GM21528 (cell line): ENCODE results near the gene ZNF148.

Source experiments
- ATAC-seq: cut with Tn5 transposase; IDR thresholded peaks from one replicate; pipeline ENCODE4 v1.9.1; 2021; ENCODE audit warnings: mild to moderate bottlenecking, moderate library complexity; ENCODE audit not compliant: unreplicated experiment, low FRiP score

Gene ZNF148

GRCh38 chr3:125292015-125292414 lies 83.1 kb downstream of the ZNF148 start:
- no peak for ATAC-seq

- no peak for ATAC-seq
Observed at GRCh38 chr3:125289429-125289981, 85.6 kb downstream of the ZNF148 start.

GRCh38 chr3:125287248-125287647 lies 87.9 kb downstream of the ZNF148 start:
- no peak for ATAC-seq

- no peak for ATAC-seq
Observed at GRCh38 chr3:125281381-125281780, 93.7 kb downstream of the ZNF148 start.

DNA sequence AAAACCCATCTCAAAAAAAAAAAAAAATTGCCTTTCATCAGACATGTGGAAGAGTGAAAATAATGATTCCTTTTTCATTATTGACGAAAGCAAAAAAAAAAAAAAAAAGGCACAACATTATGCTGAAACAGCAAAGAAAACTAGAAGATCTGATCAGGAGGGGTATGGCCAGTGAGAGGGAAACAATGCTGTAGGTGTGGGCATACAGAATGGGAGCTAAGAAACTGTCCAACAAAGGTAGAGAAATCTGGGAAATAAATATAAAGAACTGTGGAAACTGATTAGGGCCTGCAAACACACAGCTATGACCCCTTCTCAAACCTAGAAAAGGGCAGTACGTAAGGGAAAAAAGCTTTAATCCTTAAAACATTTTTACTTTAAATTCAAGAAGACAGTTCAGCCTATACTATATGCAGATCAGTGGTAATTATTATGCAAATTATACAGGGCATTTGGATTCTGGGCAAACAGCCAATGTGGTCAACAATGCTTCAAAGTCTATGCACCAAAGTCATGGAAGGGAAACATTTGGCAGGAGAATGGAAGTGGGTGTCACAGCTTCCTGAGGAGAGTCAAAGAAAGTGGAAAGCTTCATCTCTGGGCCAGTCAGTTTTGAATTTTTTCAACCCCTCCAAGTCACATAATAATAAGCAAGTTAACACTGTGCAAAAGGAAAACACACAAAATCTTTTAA lies 94.3 kb downstream of the ZNF148 start:
- no peak for ATAC-seq

- ATAC-seq = no peak
Observed at GRCh38 chr3:125278155-125278554, 97.0 kb downstream of the ZNF148 start.

DNA sequence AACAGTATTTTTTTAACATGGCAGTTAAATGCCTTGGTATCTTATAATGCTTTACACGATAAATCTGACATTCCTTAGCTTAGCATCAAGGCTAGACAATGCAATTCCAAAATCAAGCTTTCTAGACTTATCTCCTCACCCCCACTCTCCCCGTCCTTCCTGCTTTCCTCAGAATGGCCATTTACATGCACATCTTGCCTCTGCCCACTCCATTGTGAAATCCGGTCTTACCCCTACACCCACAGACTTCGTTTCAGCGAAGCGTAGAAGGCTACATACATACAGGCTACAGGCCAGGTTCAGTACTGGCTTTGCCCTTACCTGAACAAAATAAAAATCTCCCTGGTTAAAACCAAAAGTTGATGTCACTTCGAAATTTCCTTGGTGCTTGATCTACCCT lies 104.0 kb downstream of the ZNF148 start:
- ATAC-seq = no peak

DNA sequence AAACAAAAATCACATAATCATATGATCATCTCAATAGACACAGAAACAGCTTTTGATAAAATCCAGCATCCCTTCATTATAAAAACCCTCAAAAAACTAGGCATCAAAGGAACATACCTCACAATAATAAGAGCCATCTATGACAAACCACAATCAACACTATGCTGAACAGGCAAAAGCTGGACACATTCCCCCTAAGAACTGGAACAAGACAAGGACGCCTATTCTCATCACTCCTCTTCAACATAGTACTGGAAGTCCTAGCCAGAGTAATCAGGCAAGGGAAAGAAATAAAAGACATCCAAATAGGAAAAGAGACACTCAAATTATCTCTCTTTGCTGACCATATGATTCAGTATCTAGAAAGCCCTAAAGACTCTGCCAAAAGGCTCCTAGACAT lies 107.7 kb downstream of the ZNF148 start:
- ATAC-seq = no peak

DNA sequence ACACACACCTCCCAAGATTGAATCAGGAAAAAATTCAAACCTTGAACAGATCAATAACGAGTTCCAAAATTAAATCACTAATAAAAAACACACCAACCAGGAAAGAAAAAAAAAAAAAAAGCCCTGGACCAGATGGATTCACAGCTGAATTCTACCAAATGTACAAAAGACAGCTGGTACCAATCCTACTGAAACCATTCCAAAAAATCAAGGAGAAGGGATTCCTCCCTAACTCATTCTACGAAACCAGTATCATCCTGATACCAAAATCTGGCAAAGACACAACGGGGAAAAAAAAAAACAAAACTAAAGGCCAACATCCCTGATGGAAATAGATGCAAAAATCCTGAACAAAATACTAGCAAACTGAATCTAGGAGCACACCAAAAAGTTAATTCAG lies 108.2 kb downstream of the ZNF148 start:
- ATAC-seq = no peak

DNA sequence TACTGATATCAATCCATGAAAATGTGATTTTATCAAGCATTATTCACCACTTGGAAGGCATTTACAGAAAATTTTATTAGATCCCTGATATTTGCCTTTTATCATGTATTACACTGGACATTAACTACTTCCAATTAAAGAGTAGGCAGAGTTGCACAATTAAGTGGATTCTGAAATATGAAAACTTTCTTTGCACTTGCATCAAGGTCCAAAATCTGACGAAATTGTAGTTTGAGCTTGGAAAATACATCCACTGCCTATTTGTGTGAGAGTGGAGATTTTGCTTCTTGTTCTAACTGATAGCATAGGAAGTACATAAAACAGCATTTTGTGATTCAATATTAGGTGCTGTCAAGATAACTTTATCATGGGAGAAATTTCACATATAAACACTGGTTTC lies 113.0 kb downstream of the ZNF148 start:
- ATAC-seq = no peak

DNA sequence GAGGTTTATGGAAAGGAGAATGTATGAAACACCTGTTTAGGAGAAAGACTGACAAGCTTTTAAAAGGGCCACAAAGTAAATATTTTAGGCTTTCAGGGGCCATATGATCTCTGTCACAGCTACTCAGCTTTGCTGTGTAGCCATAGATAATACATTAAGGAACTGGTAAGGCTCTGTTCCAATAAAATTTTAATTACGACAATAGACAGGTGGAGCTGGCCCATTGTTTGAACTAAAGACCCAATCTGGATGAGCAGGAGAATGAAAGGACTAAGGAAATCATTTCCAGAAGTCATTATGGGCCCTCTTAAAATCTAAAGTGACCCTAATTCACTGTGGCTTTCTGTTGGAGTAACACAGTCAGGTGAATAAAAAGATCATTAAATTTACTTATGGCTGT lies 114.1 kb downstream of the ZNF148 start:
- ATAC-seq = no peak

- ATAC-seq = no peak
Observed at GRCh38 chr3:125260158-125260557, 115.0 kb downstream of the ZNF148 start.

- no peak for ATAC-seq
Observed at GRCh38 chr3:125257536-125257935, 117.6 kb downstream of the ZNF148 start.

- no peak for ATAC-seq
Observed at GRCh38 chr3:125256675-125257074, 118.5 kb downstream of the ZNF148 start.

- no peak for ATAC-seq
Observed at GRCh38 chr3:125250973-125251372, 124.2 kb downstream of the ZNF148 start.

DNA sequence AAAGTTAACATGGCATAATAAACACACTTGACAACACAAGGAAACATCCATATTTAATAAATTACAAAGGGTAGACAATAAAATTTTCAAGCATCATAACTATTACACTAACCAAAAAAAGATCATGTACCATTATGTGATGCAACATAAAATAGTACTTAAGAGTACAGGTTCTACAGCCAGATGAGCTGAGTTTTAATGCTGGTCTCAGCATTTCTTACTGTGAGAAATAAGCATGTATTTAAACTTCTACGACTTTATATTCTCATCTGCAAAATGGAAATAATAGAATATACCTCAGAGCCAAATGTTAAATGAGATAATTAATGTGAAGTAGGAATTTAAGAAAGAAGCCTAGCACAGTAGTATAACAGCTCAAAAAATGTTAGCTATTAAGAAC lies 128.9 kb downstream of the ZNF148 start:
- no peak for ATAC-seq

GRCh38 chr3:125245521-125245920 lies 129.6 kb downstream of the ZNF148 start:
- ATAC-seq = no peak

DNA sequence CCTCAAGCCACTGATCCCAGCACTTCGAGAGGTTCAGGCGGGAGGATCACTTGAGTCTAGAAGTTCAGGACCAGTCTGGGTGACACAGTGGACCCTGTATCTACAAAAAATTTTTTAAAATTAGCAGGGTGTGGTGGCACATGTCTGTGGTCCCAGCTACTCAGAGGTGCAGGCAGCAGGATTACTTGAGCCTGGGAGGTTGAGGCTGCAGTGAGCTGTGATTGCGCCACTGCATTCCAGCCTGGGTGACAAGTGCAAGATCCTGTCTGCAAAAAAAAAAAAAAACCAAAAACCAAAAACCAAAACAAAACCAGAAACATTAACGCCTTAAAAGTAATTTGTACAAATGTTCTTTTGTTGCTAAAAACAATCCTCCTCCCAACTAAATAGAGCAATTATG lies 134.6 kb downstream of the ZNF148 start:
- ATAC-seq = no peak

GRCh38 chr3:125239266-125239665 lies 135.9 kb downstream of the ZNF148 start:
- ATAC-seq = no peak

- no peak for ATAC-seq
Observed at GRCh38 chr3:125238759-125239158, 136.4 kb downstream of the ZNF148 start.

- ATAC-seq = no peak
Observed at GRCh38 chr3:125236331-125236903, 138.7 kb downstream of the ZNF148 start.

GRCh38 chr3:125234831-125235230 lies 140.3 kb downstream of the ZNF148 start:
- no peak for ATAC-seq
